Activated CD8-positive, alpha-beta memory T cell treated with anti-CD3 and anti-CD28 coated beads, Interleukin-2, amount 50 U/mL, for 4 hours (primary cell): Measurements from ENCODE around the gene RASD2.

Experiments used
- DNase-seq: peaks from one replicate; pipeline ENCODE4 v3.0.0-alpha.2; 2020

The RASD2 gene

DNA sequence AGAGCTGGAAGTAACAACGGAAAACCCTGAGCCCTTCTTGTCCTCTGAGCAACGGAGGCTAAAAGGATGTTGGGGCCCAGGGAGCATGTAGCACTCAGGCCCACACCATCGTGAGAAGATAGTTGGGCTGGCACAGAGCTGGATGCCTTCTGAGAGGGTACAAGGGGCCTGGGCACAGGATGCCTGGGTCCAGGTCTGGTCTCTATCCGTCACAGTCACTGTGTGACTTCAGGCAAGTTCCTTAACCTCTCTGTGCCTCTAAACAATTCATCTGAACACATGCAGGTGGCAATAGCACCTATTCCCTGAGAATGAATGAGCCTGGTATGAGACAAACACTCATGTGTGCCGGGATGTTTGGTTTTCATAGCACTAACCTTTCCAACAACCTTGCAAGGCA is 47.3 kb downstream of the RASD2 start:
- DNase-seq = no peak

DNA sequence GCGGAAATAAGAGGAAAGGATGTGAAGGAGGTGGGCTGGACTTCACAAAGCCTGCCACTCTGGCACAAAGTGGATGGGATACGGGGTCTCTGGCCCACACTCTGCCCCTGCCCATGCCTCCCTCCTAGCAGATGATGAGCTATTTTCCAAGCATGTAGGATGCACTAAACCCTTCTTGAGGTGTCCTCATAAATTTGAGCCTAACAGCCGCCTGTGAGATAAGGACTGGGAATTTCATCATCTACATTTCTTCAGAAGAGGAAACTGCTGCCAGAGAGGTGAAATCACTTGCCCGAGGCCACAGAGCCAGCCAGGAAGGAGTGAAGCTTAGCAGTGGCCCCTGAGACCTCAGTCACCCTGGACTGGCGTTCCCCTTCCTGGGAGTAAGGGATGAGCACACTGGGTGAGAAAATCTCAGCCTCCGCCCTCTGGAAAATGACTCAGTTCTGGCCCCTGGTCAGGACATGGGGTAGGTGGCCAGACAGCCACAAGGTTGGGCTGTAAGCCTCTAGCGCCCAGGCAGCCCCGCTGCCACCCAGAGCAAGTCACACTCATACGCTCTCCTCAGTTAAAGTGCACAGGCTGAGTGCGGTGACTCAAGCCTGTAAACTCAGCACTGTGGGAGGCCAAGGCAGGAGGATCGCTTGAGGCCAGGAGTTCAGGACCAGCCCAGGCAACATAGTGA is 48.6 kb downstream of the RASD2 start:
- DNase-seq = no peak

DNA sequence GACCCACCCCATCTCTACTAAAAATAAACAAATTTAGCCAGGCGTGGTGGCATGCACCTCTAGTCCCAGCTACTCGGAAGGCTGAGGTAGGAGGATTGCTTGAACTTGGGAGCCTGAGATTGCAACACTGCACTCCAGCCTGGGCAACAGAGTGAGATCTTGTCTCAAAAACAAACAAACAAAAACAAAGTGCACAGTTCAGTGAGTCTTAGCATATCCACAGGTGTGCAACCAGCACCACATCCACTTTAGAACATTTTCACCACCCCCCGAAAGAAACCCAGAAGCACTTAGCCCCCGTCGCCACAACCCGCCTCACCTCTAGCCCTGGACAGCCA is 49.1 kb downstream of the RASD2 start:
- DNase-seq = no peak

DNA sequence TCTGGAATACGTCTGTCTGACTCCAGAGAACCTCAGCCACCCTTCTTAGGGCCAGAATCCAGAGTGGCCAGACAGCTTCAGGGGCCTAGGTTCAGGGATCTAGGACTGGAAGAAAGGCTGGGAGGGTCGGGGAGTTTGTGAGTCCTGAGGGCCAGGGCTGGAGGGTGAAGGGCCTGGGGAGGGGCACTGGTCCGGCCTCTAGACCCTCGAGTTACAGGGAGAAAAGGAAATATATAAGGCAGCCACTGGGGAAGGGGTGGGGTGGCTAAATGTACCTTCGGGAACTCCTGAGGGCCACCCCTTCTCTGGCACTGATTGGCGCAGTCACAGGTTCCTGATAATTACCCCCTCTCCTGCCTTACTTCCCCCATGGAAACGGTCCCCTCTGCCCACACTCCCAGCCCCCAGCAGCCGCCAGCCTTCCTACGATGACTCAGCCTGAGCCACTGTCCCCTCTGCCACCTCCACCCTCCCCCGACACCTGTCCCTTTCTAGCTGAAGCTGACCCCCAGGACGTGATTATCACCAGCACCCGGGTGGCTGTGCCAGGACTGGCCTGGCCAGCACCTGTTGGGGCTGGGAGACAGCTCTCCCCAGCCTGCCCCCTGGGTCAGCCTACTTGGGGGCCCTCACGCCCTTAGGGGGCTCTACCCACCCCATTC is 50.1 kb downstream of the RASD2 start:
- DNase-seq = no peak

- DNase-seq = no peak
Observed at GRCh38 chr22:35591714-35592417, 51.2 kb downstream of the RASD2 start.

DNA sequence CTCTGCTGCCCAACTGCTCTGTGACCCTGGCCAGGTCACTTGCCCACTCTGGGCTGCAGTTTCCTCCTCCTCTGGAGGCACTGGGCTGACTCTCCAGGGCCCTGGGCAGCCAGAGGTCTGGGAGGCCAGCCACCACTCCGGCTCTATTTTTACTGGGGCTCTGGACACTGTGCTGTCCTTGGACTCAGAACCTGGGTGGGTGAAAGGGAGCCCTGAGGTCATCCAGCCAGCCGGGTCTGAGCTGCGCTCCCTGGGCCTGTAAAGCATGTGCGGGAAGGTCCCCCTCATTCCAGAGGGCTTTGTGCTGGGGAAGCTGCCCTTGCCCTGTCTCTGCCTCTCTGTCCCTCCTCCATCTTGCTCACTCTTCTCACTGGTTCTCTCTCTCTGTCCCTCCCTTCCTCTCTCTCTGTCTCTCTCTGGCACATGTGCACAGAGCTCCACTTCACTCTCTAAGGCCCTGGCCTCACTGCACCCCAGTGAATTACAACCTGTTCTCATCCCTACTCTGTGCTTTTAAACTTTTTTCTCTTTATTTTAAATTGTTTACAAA is 51.9 kb downstream of the RASD2 start:
- DNase-seq = no peak

- no peak for DNase-seq
Observed at GRCh38 chr22:35593071-35593890, 52.6 kb downstream of the RASD2 start.

GRCh38 chr22:35593891-35594470 is 53.4 kb downstream of the RASD2 start:
- no peak for DNase-seq

DNA sequence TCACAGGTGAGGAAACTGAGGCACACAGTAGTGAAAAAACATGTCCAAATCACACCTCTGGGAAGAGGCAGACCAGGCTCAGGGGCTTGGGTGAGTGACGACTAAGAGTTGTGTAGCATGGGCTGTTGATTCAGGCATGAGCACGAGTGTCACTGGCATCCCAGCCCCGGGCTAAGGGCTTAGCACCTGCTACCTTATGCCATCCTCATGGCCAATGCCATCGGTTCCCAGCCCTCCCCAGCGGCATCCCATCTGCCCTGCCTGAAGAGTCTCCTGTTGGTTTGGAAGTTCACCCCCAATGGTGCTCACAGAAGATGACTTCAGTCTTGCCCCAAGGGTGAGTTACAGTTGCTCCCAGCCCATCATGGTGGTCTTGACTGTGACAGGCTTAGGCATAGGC is 54.1 kb downstream of the RASD2 start:
- DNase-seq = no peak

DNA sequence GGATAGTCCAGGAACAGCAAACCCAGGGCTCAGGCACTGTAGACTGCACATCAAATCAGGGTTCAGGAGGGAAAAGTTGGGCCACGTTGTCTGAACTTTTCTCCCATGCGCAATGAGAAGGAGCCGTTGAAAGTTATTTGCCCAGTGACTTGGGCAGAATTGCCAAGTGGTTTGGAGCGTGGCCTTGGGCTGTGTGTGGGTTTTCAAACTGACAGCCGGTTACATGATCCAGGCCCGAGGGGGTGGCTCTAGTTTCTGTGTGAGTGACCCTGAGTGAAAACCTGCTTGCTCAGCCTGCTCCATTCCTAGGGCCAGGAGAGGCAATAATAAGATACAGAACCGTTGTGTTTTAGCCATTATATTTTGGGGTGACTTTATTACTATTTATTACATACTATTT is 56.2 kb downstream of the RASD2 start:
- no peak for DNase-seq

DNA sequence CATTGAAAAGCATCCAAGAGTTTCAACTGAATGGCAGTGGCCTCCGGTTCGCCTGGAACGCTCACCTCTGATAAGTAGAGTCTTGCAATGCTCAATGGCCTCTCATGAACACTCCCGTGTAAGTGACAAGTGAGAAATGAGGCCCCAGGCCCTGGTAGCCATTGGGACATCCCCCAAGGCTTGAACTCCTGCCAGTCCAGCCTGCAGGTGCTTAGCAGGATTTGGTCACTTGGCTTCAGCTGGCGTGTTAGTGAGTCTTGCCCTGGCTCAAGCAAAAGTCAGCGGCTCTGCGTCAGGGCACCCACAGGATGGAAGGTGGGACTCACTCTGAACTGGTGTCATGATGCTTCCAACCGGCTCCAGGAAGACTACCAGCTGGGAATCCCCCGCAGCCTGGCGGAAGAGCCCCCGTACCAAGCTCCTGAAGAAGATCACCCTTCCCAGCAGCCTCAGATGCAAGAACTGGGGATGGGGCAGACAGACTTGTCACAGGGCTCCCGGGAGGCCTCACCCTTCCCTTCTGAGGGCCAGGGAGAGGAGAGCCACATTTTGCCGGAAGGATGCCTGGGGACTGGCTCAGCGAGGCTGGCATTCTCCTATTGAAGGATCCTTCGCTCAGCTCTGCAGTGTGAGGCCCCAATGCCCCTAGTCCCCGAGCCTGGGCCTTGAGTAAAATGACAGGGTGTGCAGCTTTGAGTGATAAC is 57.2 kb downstream of the RASD2 start:
- DNase-seq = no peak

DNA sequence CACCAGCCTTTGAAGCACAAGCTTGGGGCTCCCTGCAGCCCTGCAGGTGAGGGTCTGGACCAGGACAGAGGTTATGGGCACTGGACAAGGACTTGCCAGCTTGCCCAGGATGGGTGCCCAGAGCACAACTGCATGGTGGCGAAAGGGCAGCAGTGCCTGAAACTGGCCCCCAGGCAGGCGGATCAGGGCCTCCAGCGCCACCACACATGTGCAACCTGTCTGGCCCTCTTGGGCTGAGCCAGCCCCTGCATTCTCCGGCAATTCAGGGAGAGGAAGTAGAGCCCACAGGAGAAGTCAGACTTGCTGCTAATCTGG is 57.7 kb downstream of the RASD2 start:
- DNase-seq = no peak

- DNase-seq = no peak
Observed at GRCh38 chr22:35599364-35599763, 58.7 kb downstream of the RASD2 start.

GRCh38 chr22:35600476-35600875 is 59.8 kb downstream of the RASD2 start:
- DNase-seq = no peak

DNA sequence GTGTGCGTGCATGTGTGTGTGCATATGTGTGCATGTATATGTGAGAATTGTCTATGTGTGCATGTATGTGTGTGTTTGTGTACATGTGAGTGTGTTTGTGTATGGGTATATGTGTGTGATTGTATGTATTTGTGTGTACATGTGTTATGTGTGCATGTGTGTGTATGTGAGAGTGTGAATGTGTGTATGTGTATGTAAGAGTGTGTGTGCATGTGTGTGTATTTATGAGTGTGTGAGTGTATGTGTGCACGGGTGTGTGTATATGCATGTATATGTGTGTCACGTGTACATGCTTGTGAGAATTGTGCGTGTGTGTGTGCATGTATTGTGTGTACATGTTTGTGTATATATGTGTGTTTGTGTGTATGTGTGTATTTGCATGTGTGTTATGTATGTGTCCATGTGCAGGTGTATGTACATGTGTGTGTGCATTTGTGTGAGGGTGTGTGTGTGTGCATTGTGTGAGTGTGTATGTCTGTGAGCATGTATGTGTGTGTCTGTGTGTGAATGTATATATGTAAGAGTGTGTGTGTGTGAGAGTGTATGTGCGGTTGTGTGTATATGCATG is 60.5 kb downstream of the RASD2 start:
- DNase-seq = no peak

DNA sequence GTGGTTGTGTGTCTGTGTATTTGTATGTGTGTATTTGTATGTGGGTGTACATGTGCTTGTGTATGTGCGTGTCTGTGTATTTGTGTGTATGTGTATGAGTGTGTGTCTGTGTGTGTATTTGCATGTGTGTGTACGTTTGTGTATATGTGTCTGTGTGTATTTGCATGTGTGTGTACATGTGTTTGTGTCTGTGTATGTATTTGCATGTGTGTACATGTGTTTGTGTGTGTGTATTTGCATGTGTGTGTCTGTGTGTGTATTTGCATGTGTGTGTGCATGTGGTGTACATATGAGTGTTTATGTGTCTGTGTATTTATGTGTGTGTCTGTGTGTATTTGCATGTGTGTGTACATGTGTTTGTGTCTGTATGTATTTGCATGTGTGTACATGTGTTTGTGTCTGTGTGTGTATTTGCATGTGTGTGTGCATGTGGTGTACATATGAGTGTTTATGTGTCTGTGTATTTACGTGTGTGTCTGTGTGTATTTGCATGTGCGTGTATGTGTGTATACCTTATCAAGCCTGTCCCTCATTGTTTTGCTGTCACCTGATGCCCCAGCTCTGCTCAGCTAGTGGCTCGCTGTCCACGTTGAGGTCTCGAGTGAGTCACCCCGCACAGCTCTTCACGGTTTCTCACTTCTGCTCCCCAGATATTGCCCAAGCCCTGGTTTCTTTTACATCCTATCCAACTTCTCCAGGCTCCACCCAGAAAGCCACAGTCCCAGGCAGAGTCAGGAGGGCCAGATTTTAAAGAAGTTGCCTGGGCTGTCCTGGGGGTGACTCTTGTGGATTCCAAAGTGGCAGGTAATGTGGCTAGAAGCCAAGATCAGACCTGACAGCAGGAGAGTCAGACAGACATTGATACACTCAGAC is 61.3 kb downstream of the RASD2 start:
- DNase-seq = no peak
